Hepatocyte (in vitro differentiated cells): ENCODE data around the gene SHTN1.

ENCODE experiments used
- CTCF ChIP-seq: fragments of 200-600 bp; sonication (generic); IDR thresholded peaks from 2 replicates; pipeline ENCODE4 v1.5.1; 2016; ENCODE audit warnings: antibody characterized with exemption, mild to moderate bottlenecking; ENCODE audit not compliant: poor library complexity
- EZH2 ChIP-seq: fragments of 200-600 bp; sonication (generic); IDR thresholded peaks from 2 replicates; pipeline ENCODE4 v1.6.1; 2016; ENCODE audit warnings: antibody characterized with exemption, mild to moderate bottlenecking, borderline replicate concordance

- no peak for TF ChIP-seq CTCF
- TF ChIP-seq EZH2 = no peak
These were observed 14.6 kb downstream of the SHTN1 start for GRCh38 chr10:116990276-116990800.
